SK-N-SH (cell line): Measurements from ENCODE around the gene GZMH. TPM values are rescaled to one million over a fixed set of nuclear protein-coding genes. Genes with fewer than 3 reads are reported as not detected.

Experiments used
- CTCF ChIA-PET: fragments of 300-600, 350-600 bp; formaldehyde crosslinking; extraction: SDS; loops from one replicate; lab custom pipeline; 2021; lab: Yijun Ruan, JAX
- POLR2A ChIA-PET: fragments of 350-600 bp; sonication (Branson Sonifier 250); formaldehyde crosslinking; extraction: SDS; loops from one replicate; lab custom pipeline; 2020; ENCODE audit warnings: antibody characterized with exemption, inconsistent platforms; lab: Yijun Ruan, JAX
- DNase-seq: peaks from one replicate; pipeline ENCODE4 v3.0.0; 2012
- H2AFZ ChIP-seq: fragments of 200-600 bp; sonication (generic); 2 replicates; pipeline ENCODE4 v1.8.1; 2016; ENCODE audit warnings: antibody characterized with exemption, mild to moderate bottlenecking, low read depth
- H3F3A ChIP-seq: fragments of 200-600 bp; sonication (generic); replicated peaks from 2 replicates; pipeline ENCODE3; 2016; ENCODE audit warnings: antibody characterized with exemption, mild to moderate bottlenecking; ENCODE audit not compliant: insufficient read depth
- H3K27ac ChIP-seq, 2 experiments: fragments of 200-500 bp in 1 of 2; fragments of 200-600 bp in 1 of 2; sonication (Bioruptor generic) in 1 of 2; sonication (generic), shearing (Covaris generic) in 1 of 2; 2 replicates each; pipeline versions ENCODE4 v1.5.1 to v1.6.1; 2014 to 2016; ENCODE audit warnings: low read depth in 2 of 2, inconsistent platforms in 1 of 2, low read length in 1 of 2, mild to moderate bottlenecking in 1 of 2, mixed read lengths in 1 of 2
- H3K27me3 ChIP-seq: fragments of 200-600 bp; sonication (generic), shearing (Covaris generic); 2 replicates; pipeline ENCODE4 v1.6.1; 2016; ENCODE audit warnings: mixed run types; ENCODE audit not compliant: insufficient read depth
- H3K36me3 ChIP-seq, 2 experiments: fragments of 200-500 bp in 1 of 2; fragments of 200-600 bp in 1 of 2; sonication (Bioruptor generic) in 1 of 2; sonication (generic) in 1 of 2; replicated peaks in 1 of 2; 2 replicates each; pipeline versions ENCODE3 to v1.5.1; 2014 to 2016; ENCODE audit warnings: low read length in 1 of 2, mild to moderate bottlenecking in 1 of 2; ENCODE audit not compliant: insufficient read depth in 2 of 2, control insufficient read depth in 1 of 2
- H3K4me1 ChIP-seq, 2 experiments: fragments of 200-500 bp in 1 of 2; fragments of 200-600 bp in 1 of 2; sonication (Bioruptor generic) in 1 of 2; sonication (generic), shearing (Covaris generic) in 1 of 2; 2 replicates each; pipeline versions ENCODE4 v1.5.1 to v1.6.1; 2014 to 2016; ENCODE audit warnings: low read depth in 1 of 2, low read length in 1 of 2, mixed run types in 1 of 2; ENCODE audit not compliant: insufficient read depth in 2 of 2, control insufficient read depth in 1 of 2
- H3K4me2 ChIP-seq: fragments of 200-600 bp; sonication (generic), shearing (Covaris generic); 2 replicates; pipeline ENCODE4 v1.6.1; 2017; ENCODE audit warnings: mixed run types
- H3K4me3 ChIP-seq, 2 experiments: fragments of 200-500 bp in 1 of 2; fragments of 200-600 bp in 1 of 2; sonication (Bioruptor generic) in 1 of 2; sonication (generic), shearing (Covaris generic) in 1 of 2; 2 replicates each; pipeline versions ENCODE4 v1.5.1 to v1.8.1; 2014 to 2016; ENCODE audit warnings: low read depth in 2 of 2, inconsistent platforms in 1 of 2, low read length in 1 of 2, mild to moderate bottlenecking in 1 of 2, mixed read lengths in 1 of 2, moderate library complexity in 1 of 2
- H3K79me2 ChIP-seq: fragments of 200-600 bp; sonication (generic); 2 replicates; pipeline ENCODE4 v1.8.1; 2017; ENCODE audit warnings: mild to moderate bottlenecking; ENCODE audit not compliant: insufficient read depth
- H3K9ac ChIP-seq: fragments of 200-600 bp; sonication (generic); 2 replicates; pipeline ENCODE4 v1.6.1; 2017; ENCODE audit warnings: mixed run types
- H3K9me2 ChIP-seq: fragments of 200-600 bp; sonication (generic); 2 replicates; pipeline ENCODE4 v1.6.1; 2017; ENCODE audit warnings: mixed run types
- H3K9me3 ChIP-seq: fragments of 200-600 bp; sonication (generic); 2 replicates; pipeline ENCODE4 v1.6.1; 2017; ENCODE audit warnings: mixed run types, mild to moderate bottlenecking, moderate library complexity
- H4K20me1 ChIP-seq: fragments of 200-600 bp; sonication (generic); 2 replicates; pipeline ENCODE4 v1.6.1; 2017; ENCODE audit warnings: mild to moderate bottlenecking, mixed run types; ENCODE audit not compliant: insufficient read depth
- CTCF ChIP-seq: fragments of 200-600 bp; sonication (generic); IDR thresholded peaks from 2 replicates; pipeline ENCODE4 v1.6.1; 2017; ENCODE audit warnings: antibody characterized with exemption, mild to moderate bottlenecking, moderate library complexity
- FOSL2 ChIP-seq: IDR thresholded peaks from 2 replicates; pipeline ENCODE4 v1.4.0; 2012; ENCODE audit warnings: low read depth, mild to moderate bottlenecking, moderate library complexity, borderline replicate concordance
- FOXJ3 ChIP-seq: sonication (generic); formaldehyde crosslinking; IDR thresholded peaks from 2 replicates; pipeline ENCODE4 v1.5.1; 2020; ENCODE audit warnings: mild to moderate bottlenecking, missing genetic modification reagents
- GABPA ChIP-seq: IDR thresholded peaks from 2 replicates; pipeline ENCODE4 v1.4.0; 2012; ENCODE audit warnings: low read depth, mild to moderate bottlenecking
- POLR2AphosphoS5 ChIP-seq: IDR thresholded peaks from 2 replicates; pipeline ENCODE4 v1.6.1; 2012; ENCODE audit warnings: low read depth, low read length
- RAD21 ChIP-seq: IDR thresholded peaks from 2 replicates; pipeline ENCODE4 v1.6.1; 2012; ENCODE audit warnings: mild to moderate bottlenecking, low read length
- TEAD4 ChIP-seq: IDR thresholded peaks from 2 replicates; pipeline ENCODE4 v1.4.0; 2012; ENCODE audit warnings: mild to moderate bottlenecking, borderline replicate concordance; ENCODE audit not compliant: insufficient read depth
- USF1 ChIP-seq: IDR thresholded peaks from 2 replicates; pipeline ENCODE4 v1.4.0; 2012; ENCODE audit warnings: low read depth, borderline replicate concordance
- WGBS: methylation state at CpG from one replicate; pipeline ENCODE4 v1.1.6; 2017; ENCODE audit warnings: low lambda C conversion rate; 5-methylcytosine and 5-hydroxymethylcytosine counted together
- polyA plus RNA-seq, 3 experiments: library from polyadenylated mRNA; depleted of rRNA; stranded (reverse); fragments of >200 nt; gene quantifications; 2 replicates each; pipeline ENCODE4 v1.2.3, GENCODE V29; 2012

GZMH gene
- polyA plus RNA-seq, 1 of the 3 experiments (the other 2 are of a cell fraction) = not detected

GRCh38 chr14:24606297-24606696 is 3.2 kb downstream of the GZMH start:
- H3K27ac ChIP-seq = no peak overlapping the region
- CTCF ChIA-PET = interaction anchor here (0.7 to 1.5 kb wide), 9 partner anchors 8 to 100 kb away, joined by 3 to 6 read pairs (median 3); no protein-coding TSS in a partner anchor
- H2AFZ ChIP-seq = no peak overlapping the region
- no peak for TF ChIP-seq FOSL2
- TF ChIP-seq FOXJ3 (CRISPR knock-in tag) = no peak
- no peak for TF ChIP-seq TEAD4
- TF ChIP-seq GABPA = no peak
- no peak for TF ChIP-seq USF1
- no peak for TF ChIP-seq POLR2AphosphoS5
- H3K4me2 ChIP-seq = no peak overlapping the region
- H3F3A ChIP-seq = no peaks in the 10 kb centered on the region
- H3K4me3 ChIP-seq = no peak overlapping the region
- POLR2A ChIA-PET = no interaction called here
- no peaks in the 10 kb centered on the region for H4K20me1 ChIP-seq
- no peaks in the 10 kb centered on the region for H3K4me1 ChIP-seq
- H3K27me3 ChIP-seq = no peaks in the 10 kb centered on the region; the same call in 1 of the 2 replicates
- H3K9ac ChIP-seq = no peak overlapping the region
- no peaks in the 10 kb centered on the region for H3K79me2 ChIP-seq
- H3K9me2 ChIP-seq = no peaks in the 10 kb centered on the region
- DNase-seq = no peak
- 0% methylated on average over 3 of the region's 3 CpGs for WGBS
- no peaks in the 10 kb centered on the region for H3K36me3 ChIP-seq
- H3K9me3 ChIP-seq = no peaks in the 10 kb centered on the region

GRCh38 chr14:24605435-24606190 is 3.9 kb downstream of the GZMH start:
- DNase-seq = peak; percentile 48
- no peak overlapping the region for H3K9ac ChIP-seq
- H3F3A ChIP-seq = no peaks in the 10 kb centered on the region
- ChIA-PET POLR2A (no interaction called here), CTCF (interaction anchor here (0.6 to 1.5 kb wide), 11 partner anchors 9 to 99 kb away, joined by 3 to 6 read pairs (median 3); no protein-coding TSS in a partner anchor)
- H3K4me3 ChIP-seq = no peak overlapping the region; a peak in 1 of 4 replicates
- H3K9me3 ChIP-seq = no peaks in the 10 kb centered on the region
- H3K27ac ChIP-seq = no peak overlapping the region
- no peak overlapping the region for H2AFZ ChIP-seq
- no peaks in the 10 kb centered on the region for H3K9me2 ChIP-seq
- H3K27me3 ChIP-seq = no peaks in the 10 kb centered on the region; the same call in 1 of the 2 replicates
- H4K20me1 ChIP-seq = no peaks in the 10 kb centered on the region
- H3K4me2 ChIP-seq = no peak overlapping the region
- H3K79me2 ChIP-seq = no peaks in the 10 kb centered on the region
- no peaks in the 10 kb centered on the region for H3K4me1 ChIP-seq
- 3% methylated on average over 3 of the region's 3 CpGs for WGBS
- TF ChIP-seq CTCF (peak; percentile 64), RAD21 (no peak; the same call in 1 of the 2 replicates)
- no peaks in the 10 kb centered on the region for H3K36me3 ChIP-seq
